Right atrium auricular region (tissue), 2 donors: ENCODE results near the gene DERA. TPM values are rescaled to one million over a fixed set of nuclear protein-coding genes. Genes with fewer than 3 reads are reported as not detected.
"Not testable (repeated sequence)": the region's sequence is repeated elsewhere in the genome, so short reads cannot be mapped to it uniquely, and the experiment has no call there.

Source experiments
- DNase-seq: peaks from one replicate; pipeline ENCODE4 v3.0.0-alpha.2; 2019; ENCODE audit warnings: low spot score
- H3K27ac ChIP-seq, 2 donors: fragments of 200-600 bp; sonication (generic); 1 replicate in 1 of 2; 2 replicates in 1 of 2; pipeline ENCODE4 v1.5.1; 2016 to 2019
- H3K27me3 ChIP-seq, 2 donors: fragments of 200-600 bp; sonication (generic); one replicate each; pipeline versions ENCODE4 v1.5.1 to v1.6.0; 2017 to 2019
- H3K36me3 ChIP-seq: fragments of 200-600 bp; sonication (generic); one replicate; pipeline ENCODE4 v1.5.1; 2016
- H3K4me1 ChIP-seq, 2 donors: fragments of 200-600 bp; sonication (generic); one replicate each; pipeline versions ENCODE4 v1.5.1 to v1.6.0; 2017 to 2019
- H3K4me3 ChIP-seq, 2 donors: fragments of 200-600 bp; sonication (generic); 1 replicate in 1 of 2; 2 replicates in 1 of 2; pipeline ENCODE4 v1.5.1; 2017 to 2019; ENCODE audit warnings: mild to moderate bottlenecking in 1 of 2, moderate library complexity in 1 of 2
- H3K9me3 ChIP-seq, 2 donors: fragments of 200-600 bp; sonication (generic); one replicate each; pipeline ENCODE4 v1.5.1; 2019
- CTCF ChIP-seq, 2 donors: fragments of 200-600 bp; sonication (generic); IDR thresholded peaks; one replicate each; pipeline ENCODE4 v1.5.1; 2019; ENCODE audit warnings: antibody characterized with exemption in 2 of 2
- total RNA-seq, 2 donors: library from RNA; depleted of rRNA; stranded (reverse); fragments of >200 nt; gene quantifications; one replicate each; pipeline ENCODE4 v1.1.0, GENCODE V29; 2016

DERA gene
- total RNA-seq, 2 donors from 2014 or later, result 20.0 to 20.8 TPM

- Histone ChIP-seq H3K4me3 (no peak overlapping the region), H3K4me1 (no peaks in the 10 kb centered on the region), H3K36me3 (peaks cover 4% of the 10 kb centered on the region), H3K27me3 (no peaks in the 10 kb centered on the region), H3K9me3 (peaks cover 3% of the 10 kb centered on the region in 2 donors), H3K27ac (no peak overlapping the region)
- no peak for DNase-seq
- TF ChIP-seq CTCF (IDR thresholded peaks at IDR 0.05), result no peak
Measured at GRCh38 chr12:16037533-16037932, 126.4 kb downstream of the DERA start.

GRCh38 chr12:16043480-16043879, 132.3 kb downstream of the DERA start:
- Histone ChIP-seq H3K27me3 (no peaks in the 10 kb centered on the region), H3K36me3 (no peaks in the 10 kb centered on the region), H3K27ac (no peak overlapping the region), H3K9me3 (peaks cover 3 to 26% of the 10 kb centered on the region in 2 donors), H3K4me3 (no peak overlapping the region), H3K4me1 (no peaks in the 10 kb centered on the region)
- no peak for DNase-seq
- TF ChIP-seq CTCF (IDR thresholded peaks at IDR 0.05), result no peak

- Histone ChIP-seq H3K9me3 (peaks cover 0 to 26% of the 10 kb centered on the region in 2 donors), H3K4me3 (no peak overlapping the region), H3K27me3 (no peaks in the 10 kb centered on the region), H3K36me3 (no peaks in the 10 kb centered on the region), H3K27ac (no peak overlapping the region), H3K4me1 (no peaks in the 10 kb centered on the region)
- TF ChIP-seq CTCF (IDR thresholded peaks at IDR 0.05), result no peak
- no peak for DNase-seq
Measured at GRCh38 chr12:16046266-16046665, 135.1 kb downstream of the DERA start.

GRCh38 chr12:16048511-16048910, 137.4 kb downstream of the DERA start:
- H3K36me3 ChIP-seq, result no peaks in the 10 kb centered on the region
- H3K27me3 ChIP-seq, result no peaks in the 10 kb centered on the region
- no peak overlapping the region for H3K4me3 ChIP-seq
- H3K27ac ChIP-seq, result no peak overlapping the region
- peaks cover 0 to 15% of the 10 kb centered on the region in 2 donors for H3K9me3 ChIP-seq
- DNase-seq, result no peak
- H3K4me1 ChIP-seq, result no peaks in the 10 kb centered on the region
- TF ChIP-seq CTCF (IDR thresholded peaks at IDR 0.05), result no peak

- H3K36me3 ChIP-seq, result no peaks in the 10 kb centered on the region
- no peak overlapping the region for H3K4me3 ChIP-seq
- no peaks in the 10 kb centered on the region for H3K9me3 ChIP-seq
- no peak for TF ChIP-seq CTCF (IDR thresholded peaks at IDR 0.05)
- no peak for DNase-seq
- no peak overlapping the region for H3K27ac ChIP-seq
- no peaks in the 10 kb centered on the region for H3K4me1 ChIP-seq
- H3K27me3 ChIP-seq, result no peaks in the 10 kb centered on the region
Measured at GRCh38 chr12:16056910-16057309, 145.8 kb downstream of the DERA start.

- not testable (repeated sequence) for H3K9me3 ChIP-seq, H3K27ac ChIP-seq, DNase-seq, H3K36me3 ChIP-seq, H3K4me1 ChIP-seq, H3K4me3 ChIP-seq, H3K27me3 ChIP-seq
Measured at GRCh38 chr12:16057351-16057751, 146.2 kb downstream of the DERA start.
